K562 (cell line): Measurements from ENCODE around the gene NELL1.

Experiments
- CTCF ChIP-seq, 3 experiments: IDR thresholded peaks in 2 of 3; conservative IDR thresholded peaks in 1 of 3; 2 replicates each; pipeline ENCODE4 v1.5.1; 2011 to 2012; ENCODE audit warnings: low read length in 3 of 3, mild to moderate bottlenecking in 3 of 3, control low read depth in 2 of 3, improper control_type of control experiment in 1 of 3, inconsistent platforms in 1 of 3, low read depth in 1 of 3, mixed read lengths in 1 of 3, moderate library complexity in 1 of 3; ENCODE audit not compliant: insufficient read depth in 2 of 3
- POLR2A ChIP-seq: fragments of 450-650 bp; conservative IDR thresholded peaks from 2 replicates; pipeline ENCODE4 v1.6.1; 2016
- ZNF444 ChIP-seq: fragments of 250-450 bp; sonication (Bioruptor Pico); IDR thresholded peaks from 2 replicates; pipeline ENCODE4 v1.4.0; 2020; ENCODE audit warnings: mild to moderate bottlenecking, moderate library complexity

GRCh38 chr11:21470521-21470920, 801.1 kb downstream of the NELL1 start:
- no peak for TF ChIP-seq CTCF (IDR thresholded peaks at IDR 0.05 in 2 of 3, conservative IDR thresholded peaks at IDR 0.05 in 1 of 3; ENCODE audit: insufficient read depth in 2 of 3, low read depth in 1 of 3, low read length in 3 of 3)
- no peak for TF ChIP-seq POLR2A
- TF ChIP-seq ZNF444 (CRISPR knock-in tag): no peak
